DMS114 treated with DMSO at 0.1 percent for 48 hours (cell line): Measurements from ENCODE around the gene CDH7.

ENCODE experiments used
- DNase-seq: peaks from one replicate; lab custom pipeline; 2025; ENCODE audit not compliant: unreplicated experiment; lab: John Stamatoyannopoulos, UW

Gene CDH7

GRCh38 chr18:65906621-65907034, 155.8 kb downstream of the CDH7 start:
- DNase-seq, result no peak

- DNase-seq, result no peak
Measured at GRCh38 chr18:65907281-65907680, 156.5 kb downstream of the CDH7 start.

- DNase-seq, result no peak
Measured at GRCh38 chr18:65919018-65919417, 168.2 kb downstream of the CDH7 start.

- no peak for DNase-seq
Measured at GRCh38 chr18:65919663-65920062, 168.9 kb downstream of the CDH7 start.

GRCh38 chr18:65922103-65922502, 171.3 kb downstream of the CDH7 start:
- no peak for DNase-seq

GRCh38 chr18:65924904-65925303, 174.1 kb downstream of the CDH7 start:
- no peak for DNase-seq

- DNase-seq, result no peak
Measured at GRCh38 chr18:65934874-65935273, 184.1 kb downstream of the CDH7 start.

GRCh38 chr18:65936678-65937077, 185.9 kb downstream of the CDH7 start:
- DNase-seq, result no peak

- no peak for DNase-seq
Measured at GRCh38 chr18:65937180-65937579, 186.4 kb downstream of the CDH7 start.

- DNase-seq, result peak; percentile 2
Measured at GRCh38 chr18:65938592-65939372, 188.0 kb downstream of the CDH7 start.
